Pancreas (tissue), 10 donors: ENCODE measurements around the gene STMND1. TPM values are rescaled to one million over a fixed set of nuclear protein-coding genes. Genes with fewer than 3 reads are reported as not detected.

Experiments
- ATAC-seq, 4 donors: fragments of 200-7000 bp; cut with Tn5 transposase; one replicate each; pipeline versions ENCODE4 v1.8.0 to v1.9.1; 2020; ENCODE audit warnings: mild to moderate bottlenecking in 4 of 4, moderate library complexity in 4 of 4
- DNase-seq, 6 donors: peaks; one replicate each; pipeline ENCODE4 v3.0.0-alpha.2; 2020
- FAIRE-seq: peaks from 2 replicates; lab custom pipeline; 2012; peaks lifted over from hg19 to GRCh38; lab: Jason Lieb, UNC
- H3K27ac ChIP-seq, 4 donors: fragments of 200-600 bp; sonication (generic); 1 replicate in 3 of 4; 2 replicates in 1 of 4; pipeline versions ENCODE4 v1.5.0 to v1.8.0; 2020
- H3K27me3 ChIP-seq, 4 donors: fragments of 200-600 bp; one replicate each; pipeline ENCODE4 v1.8.0; 2021
- H3K36me3 ChIP-seq, 3 donors: fragments of 200-600 bp; sonication (generic) in 1 of 3; one replicate each; pipeline versions ENCODE4 v1.5.0 to v1.8.0; 2020 to 2021
- H3K4me1 ChIP-seq, 3 donors: fragments of 200-600 bp; one replicate each; pipeline ENCODE4 v1.8.0; 2021
- H3K4me3 ChIP-seq, 4 donors: fragments of 200-600 bp; sonication (generic) in 2 of 4; one replicate each; pipeline versions ENCODE4 v1.5.0 to v1.8.0; 2020 to 2021
- H3K9me3 ChIP-seq, 4 donors: fragments of 200-600 bp; one replicate each; pipeline ENCODE4 v1.8.0; 2021
- WGBS, 2 donors: extraction: QIAGEN DNeasy Blood & Tissue Kit; methylation state at CpG; one replicate each; pipeline ENCODE4 v1.1.7; 2013; 5-methylcytosine and 5-hydroxymethylcytosine counted together
- intact Hi-C, 3 donors: fragments of 100-400 bp; cut with DNase I; formaldehyde crosslinking; loops; one replicate each; pipeline versions ENCODE4 v1.11.1 to v1.14.2; 2022
- polyA plus RNA-seq, 2 donors: library from polyadenylated mRNA; stranded (reverse); fragments of 200-250 nt; gene quantifications; one replicate each; pipeline ENCODE4 v1.2.3, GENCODE V29; 2013
- total RNA-seq, 6 donors: library from RNA; stranded (reverse); fragmentation: NEBNext Ultra II Directional in 4 of 6; extraction: Animal tissue kit (Norgen Biotek cat#: 25700) in 4 of 6; gene quantifications; one replicate each; pipeline versions ENCODE4 v1.2.1 to v1.2.4, GENCODE V29; 2021 to 2023
- TF ChIP-seq, protein P1 (sequence below), 4 donors: fragments of 200-600 bp; sonication (generic) in 3 of 4; IDR thresholded peaks; one replicate each; pipeline versions ENCODE4 v1.5.0 to v1.8.0; 2021; ENCODE audit warnings: antibody characterized with exemption in 4 of 4
- donor health status: healthy with polysubstance abuse.
- donor health status: DM: no; HTN: no; CAD: no; lungs with moderate emphysema.
- donor health status: DM: no; HTN: no; CAD: no.
- donor health status: control.
- donor health status: control.
- donor health status: Bipolar disorder and iron deficiency.
- donor health status: DM: yes; HTN: yes; CAD: no.
- donor health status: DM: no; HTN: no; CAD: no.
- donor health status: DM: no; HTN: no; CAD: no.
- donor health status: DM: yes; HTN: yes; CAD: no.

STMND1 gene
- total and polyA plus RNA-seq, 8 donors: 0.21 to 3.8 (median 1.4) TPM

GRCh38 chr6:17178754-17179529, 77.1 kb downstream of the STMND1 start:
- no peaks in the 10 kb centered on the region for H3K9me3 ChIP-seq
- 69 to 74% methylated on average over 1 of the region's 1 CpG for WGBS, 2 donors
- TF ChIP-seq, protein P1, sequence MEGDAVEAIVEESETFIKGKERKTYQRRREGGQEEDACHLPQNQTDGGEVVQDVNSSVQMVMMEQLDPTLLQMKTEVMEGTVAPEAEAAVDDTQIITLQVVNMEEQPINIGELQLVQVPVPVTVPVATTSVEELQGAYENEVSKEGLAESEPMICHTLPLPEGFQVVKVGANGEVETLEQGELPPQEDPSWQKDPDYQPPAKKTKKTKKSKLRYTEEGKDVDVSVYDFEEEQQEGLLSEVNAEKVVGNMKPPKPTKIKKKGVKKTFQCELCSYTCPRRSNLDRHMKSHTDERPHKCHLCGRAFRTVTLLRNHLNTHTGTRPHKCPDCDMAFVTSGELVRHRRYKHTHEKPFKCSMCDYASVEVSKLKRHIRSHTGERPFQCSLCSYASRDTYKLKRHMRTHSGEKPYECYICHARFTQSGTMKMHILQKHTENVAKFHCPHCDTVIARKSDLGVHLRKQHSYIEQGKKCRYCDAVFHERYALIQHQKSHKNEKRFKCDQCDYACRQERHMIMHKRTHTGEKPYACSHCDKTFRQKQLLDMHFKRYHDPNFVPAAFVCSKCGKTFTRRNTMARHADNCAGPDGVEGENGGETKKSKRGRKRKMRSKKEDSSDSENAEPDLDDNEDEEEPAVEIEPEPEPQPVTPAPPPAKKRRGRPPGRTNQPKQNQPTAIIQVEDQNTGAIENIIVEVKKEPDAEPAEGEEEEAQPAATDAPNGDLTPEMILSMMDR (IDR thresholded peaks at IDR 0.05): no peak
- no peak overlapping the region for H3K4me3 ChIP-seq
- H3K27ac ChIP-seq: no peak overlapping the region
- H3K4me1 ChIP-seq: no peaks in the 10 kb centered on the region
- no peak for DNase-seq
- FAIRE-seq: no peak
- no peaks in the 10 kb centered on the region for H3K36me3 ChIP-seq
- no peak for ATAC-seq
- intact Hi-C loops: no loop called here
- no peaks in the 10 kb centered on the region for H3K27me3 ChIP-seq

GRCh38 chr6:17179530-17180073, 77.8 kb downstream of the STMND1 start:
- Histone ChIP-seq H3K27ac (no peak overlapping the region), H3K36me3 (no peaks in the 10 kb centered on the region), H3K27me3 (no peaks in the 10 kb centered on the region), H3K4me1 (no peaks in the 10 kb centered on the region), H3K4me3 (no peak overlapping the region), H3K9me3 (no peaks in the 10 kb centered on the region)
- intact Hi-C loops: no loop called here
- no peak for DNase-seq
- ATAC-seq: no peak
- FAIRE-seq: no peak
- 88 to 93% methylated on average over 5 of the region's 5 CpGs for whole genome bisulfite sequencing, 2 donors
- TF ChIP-seq, protein P1 (IDR thresholded peaks at IDR 0.05): no peak

Other genes with a start within 250 kb of the STMND1 start
- gene RBM24, start 179.3 kb downstream of the STMND1 start, total RNA-seq: under 1 TPM in 4 of 6 donors, not detected in 2; 0.06 to 0.13 (median 0.10) TPM
- gene RBM24, start 179.3 kb downstream of the STMND1 start, polyA plus RNA-seq: under 1 TPM; 0.38 to 0.45 TPM